ENCODE results near the gene TRIM54.

DNA sequence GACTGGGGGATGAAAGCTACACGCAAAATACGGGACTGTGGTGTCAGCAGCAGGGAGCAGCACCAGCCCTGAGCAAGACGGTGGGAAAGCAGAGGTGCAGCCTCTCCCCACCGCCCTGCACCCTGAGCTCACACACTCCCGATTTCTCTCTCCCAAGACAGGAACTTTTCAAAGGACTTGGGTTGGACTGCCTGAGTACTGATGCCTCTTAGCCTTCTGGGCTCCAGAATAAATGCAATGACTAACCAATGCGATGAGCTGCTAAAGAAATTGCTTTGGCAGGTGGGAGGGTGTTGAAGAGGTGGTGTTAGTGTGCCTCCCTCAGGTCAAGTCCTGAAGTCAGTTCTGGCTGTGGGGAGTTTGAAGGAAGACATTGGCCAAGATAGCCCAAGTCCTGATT, 9.6 kb downstream of the TRIM54 start:
- TF ChIP-seq, protein P1, sequence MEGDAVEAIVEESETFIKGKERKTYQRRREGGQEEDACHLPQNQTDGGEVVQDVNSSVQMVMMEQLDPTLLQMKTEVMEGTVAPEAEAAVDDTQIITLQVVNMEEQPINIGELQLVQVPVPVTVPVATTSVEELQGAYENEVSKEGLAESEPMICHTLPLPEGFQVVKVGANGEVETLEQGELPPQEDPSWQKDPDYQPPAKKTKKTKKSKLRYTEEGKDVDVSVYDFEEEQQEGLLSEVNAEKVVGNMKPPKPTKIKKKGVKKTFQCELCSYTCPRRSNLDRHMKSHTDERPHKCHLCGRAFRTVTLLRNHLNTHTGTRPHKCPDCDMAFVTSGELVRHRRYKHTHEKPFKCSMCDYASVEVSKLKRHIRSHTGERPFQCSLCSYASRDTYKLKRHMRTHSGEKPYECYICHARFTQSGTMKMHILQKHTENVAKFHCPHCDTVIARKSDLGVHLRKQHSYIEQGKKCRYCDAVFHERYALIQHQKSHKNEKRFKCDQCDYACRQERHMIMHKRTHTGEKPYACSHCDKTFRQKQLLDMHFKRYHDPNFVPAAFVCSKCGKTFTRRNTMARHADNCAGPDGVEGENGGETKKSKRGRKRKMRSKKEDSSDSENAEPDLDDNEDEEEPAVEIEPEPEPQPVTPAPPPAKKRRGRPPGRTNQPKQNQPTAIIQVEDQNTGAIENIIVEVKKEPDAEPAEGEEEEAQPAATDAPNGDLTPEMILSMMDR (IDR thresholded peaks at IDR 0.05), result no peak
- TF ChIP-seq POLR2A (IDR thresholded peaks at IDR 0.05) (no peak), EP300 (IDR thresholded peaks at IDR 0.05) (no peak), POLR2AphosphoS5 (IDR thresholded peaks at IDR 0.05) (no peak)

Measured in upper lobe of left lung (tissue), 4 donors.